HepG2 (cell line): ENCODE results near the gene C4orf46. TPM values are rescaled to one million over a fixed set of nuclear protein-coding genes. Genes with fewer than 3 reads are reported as not detected.
A peak's percentile ranks its signal among the peaks of the same experiment; 100 is the strongest.

ENCODE experiments used
- DNMT1 ChIP-seq: sonication (generic); formaldehyde crosslinking; IDR thresholded peaks from 2 replicates; pipeline ENCODE4 v1.5.1; 2020; ENCODE audit warnings: mild to moderate bottlenecking, missing genetic modification reagents
- EEA1 ChIP-seq: sonication (generic); formaldehyde crosslinking; IDR thresholded peaks from 2 replicates; pipeline ENCODE4 v1.5.1; 2020; ENCODE audit warnings: mild to moderate bottlenecking, missing genetic modification reagents, borderline replicate concordance
- HNF4G ChIP-seq, 2 experiments: sonication (generic) in 1 of 2; formaldehyde crosslinking in 1 of 2; IDR thresholded peaks; 2 replicates each; pipeline versions ENCODE4 v1.4.0 to v1.6.1; 2011 to 2020; ENCODE audit warnings: borderline replicate concordance in 2 of 2, low read depth in 2 of 2, mild to moderate bottlenecking in 2 of 2, low read length in 1 of 2, missing genetic modification reagents in 1 of 2, moderate library complexity in 1 of 2
- ISX ChIP-seq: sonication (generic); formaldehyde crosslinking; conservative IDR thresholded peaks from 2 replicates; pipeline ENCODE4 v1.5.0; 2020; ENCODE audit warnings: missing genetic modification reagents
- RBM22 ChIP-seq: fragments of 200-400 bp; formaldehyde crosslinking; optimal IDR thresholded peaks from 2 replicates; pipeline ENCODE3; 2017; ENCODE audit warnings: mild to moderate bottlenecking, low read length, moderate library complexity
- SAFB2 ChIP-seq: sonication (generic); formaldehyde crosslinking; IDR thresholded peaks from 2 replicates; pipeline ENCODE4 v1.5.1; 2020; ENCODE audit warnings: missing genetic modification reagents, low read depth, mild to moderate bottlenecking, borderline replicate concordance
- SIN3A ChIP-seq: IDR thresholded peaks from 2 replicates; pipeline ENCODE4 v1.6.1; 2011; ENCODE audit warnings: low read depth, mild to moderate bottlenecking, control low read depth, low read length, borderline replicate concordance
- ZNF343 ChIP-seq: sonication (generic); formaldehyde crosslinking; IDR thresholded peaks from 2 replicates; pipeline ENCODE4 v1.4.0; 2020; ENCODE audit warnings: mild to moderate bottlenecking, missing genetic modification reagents
- polyA plus RNA-seq, 8 experiments: library from polyadenylated mRNA; depleted of rRNA in 3 of 8; stranded (reverse) in 7 of 8; unstranded in 1 of 8; fragments of >200 nt; fragmentation: Illumina TruSeq in 4 of 8; extraction: Trizol in 4 of 8; gene quantifications; 2 replicates each; pipeline versions ENCODE4 v1.2.1 to v1.2.3, GENCODE V29; 2011 to 2016; ENCODE audit warnings: low read depth in 4 of 8, missing spikeins in 1 of 8, mixed read lengths in 1 of 8; ENCODE audit not compliant: insufficient read depth in 1 of 8
- total RNA-seq, 5 experiments: library from RNA; depleted of rRNA; stranded (reverse); fragments of >200 nt; fragmentation: Illumina TruSeq; extraction: Trizol; gene quantifications; 2 replicates each; pipeline ENCODE4 v1.2.3, GENCODE V29; 2016; ENCODE audit warnings: low read depth in 1 of 5
- TF ChIP-seq, protein P1 (sequence below): sonication (generic); formaldehyde crosslinking; conservative IDR thresholded peaks from 2 replicates; pipeline ENCODE4 v1.8.0; 2022; ENCODE audit warnings: missing genetic modification reagents
- TF ChIP-seq, protein P2 (sequence below): sonication (generic); formaldehyde crosslinking; IDR thresholded peaks from 2 replicates; pipeline ENCODE4 v1.4.0; 2020; ENCODE audit warnings: missing genetic modification reagents
- TF ChIP-seq, protein P3 (sequence below): sonication (generic); formaldehyde crosslinking; IDR thresholded peaks from 2 replicates; pipeline ENCODE4 v1.5.1; 2020; ENCODE audit warnings: missing genetic modification reagents, mild to moderate bottlenecking, borderline replicate concordance
- TF ChIP-seq, protein P4 (sequence below): sonication (generic); formaldehyde crosslinking; IDR thresholded peaks from 2 replicates; pipeline ENCODE4 v1.8.0; 2023; ENCODE audit warnings: mild to moderate bottlenecking, missing genetic modification reagents

C4orf46 gene
- total and polyA plus RNA-seq, 2 of the 13 experiments (the other 11 are each of a cell fraction or from before 2014, with no cell fraction given), result 8.5 to 10.4 TPM

DNA sequence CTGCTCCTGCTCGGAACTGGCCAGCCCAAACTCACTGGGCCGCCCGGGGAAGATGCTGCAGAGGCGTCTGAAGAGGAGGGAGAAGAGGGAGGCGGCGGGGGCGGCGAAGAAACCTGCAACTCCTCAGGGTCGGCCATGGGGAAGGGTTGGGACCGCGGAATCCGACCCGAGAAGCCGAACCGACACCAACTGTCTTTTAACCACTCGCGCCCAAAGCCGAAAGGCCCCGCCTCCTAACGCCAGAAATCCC, at the start of gene C4orf46 (continued):
- TF ChIP-seq, protein P1, sequence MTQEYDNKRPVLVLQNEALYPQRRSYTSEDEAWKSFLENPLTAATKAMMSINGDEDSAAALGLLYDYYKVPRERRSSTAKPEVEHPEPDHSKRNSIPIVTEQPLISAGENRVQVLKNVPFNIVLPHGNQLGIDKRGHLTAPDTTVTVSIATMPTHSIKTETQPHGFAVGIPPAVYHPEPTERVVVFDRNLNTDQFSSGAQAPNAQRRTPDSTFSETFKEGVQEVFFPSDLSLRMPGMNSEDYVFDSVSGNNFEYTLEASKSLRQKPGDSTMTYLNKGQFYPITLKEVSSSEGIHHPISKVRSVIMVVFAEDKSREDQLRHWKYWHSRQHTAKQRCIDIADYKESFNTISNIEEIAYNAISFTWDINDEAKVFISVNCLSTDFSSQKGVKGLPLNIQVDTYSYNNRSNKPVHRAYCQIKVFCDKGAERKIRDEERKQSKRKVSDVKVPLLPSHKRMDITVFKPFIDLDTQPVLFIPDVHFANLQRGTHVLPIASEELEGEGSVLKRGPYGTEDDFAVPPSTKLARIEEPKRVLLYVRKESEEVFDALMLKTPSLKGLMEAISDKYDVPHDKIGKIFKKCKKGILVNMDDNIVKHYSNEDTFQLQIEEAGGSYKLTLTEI (CRISPR knock-in tag), result no peak
- TF ChIP-seq, protein P2, sequence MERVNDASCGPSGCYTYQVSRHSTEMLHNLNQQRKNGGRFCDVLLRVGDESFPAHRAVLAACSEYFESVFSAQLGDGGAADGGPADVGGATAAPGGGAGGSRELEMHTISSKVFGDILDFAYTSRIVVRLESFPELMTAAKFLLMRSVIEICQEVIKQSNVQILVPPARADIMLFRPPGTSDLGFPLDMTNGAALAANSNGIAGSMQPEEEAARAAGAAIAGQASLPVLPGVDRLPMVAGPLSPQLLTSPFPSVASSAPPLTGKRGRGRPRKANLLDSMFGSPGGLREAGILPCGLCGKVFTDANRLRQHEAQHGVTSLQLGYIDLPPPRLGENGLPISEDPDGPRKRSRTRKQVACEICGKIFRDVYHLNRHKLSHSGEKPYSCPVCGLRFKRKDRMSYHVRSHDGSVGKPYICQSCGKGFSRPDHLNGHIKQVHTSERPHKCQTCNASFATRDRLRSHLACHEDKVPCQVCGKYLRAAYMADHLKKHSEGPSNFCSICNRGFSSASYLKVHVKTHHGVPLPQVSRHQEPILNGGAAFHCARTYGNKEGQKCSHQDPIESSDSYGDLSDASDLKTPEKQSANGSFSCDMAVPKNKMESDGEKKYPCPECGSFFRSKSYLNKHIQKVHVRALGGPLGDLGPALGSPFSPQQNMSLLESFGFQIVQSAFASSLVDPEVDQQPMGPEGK, result no peak
- TF ChIP-seq, protein P3, sequence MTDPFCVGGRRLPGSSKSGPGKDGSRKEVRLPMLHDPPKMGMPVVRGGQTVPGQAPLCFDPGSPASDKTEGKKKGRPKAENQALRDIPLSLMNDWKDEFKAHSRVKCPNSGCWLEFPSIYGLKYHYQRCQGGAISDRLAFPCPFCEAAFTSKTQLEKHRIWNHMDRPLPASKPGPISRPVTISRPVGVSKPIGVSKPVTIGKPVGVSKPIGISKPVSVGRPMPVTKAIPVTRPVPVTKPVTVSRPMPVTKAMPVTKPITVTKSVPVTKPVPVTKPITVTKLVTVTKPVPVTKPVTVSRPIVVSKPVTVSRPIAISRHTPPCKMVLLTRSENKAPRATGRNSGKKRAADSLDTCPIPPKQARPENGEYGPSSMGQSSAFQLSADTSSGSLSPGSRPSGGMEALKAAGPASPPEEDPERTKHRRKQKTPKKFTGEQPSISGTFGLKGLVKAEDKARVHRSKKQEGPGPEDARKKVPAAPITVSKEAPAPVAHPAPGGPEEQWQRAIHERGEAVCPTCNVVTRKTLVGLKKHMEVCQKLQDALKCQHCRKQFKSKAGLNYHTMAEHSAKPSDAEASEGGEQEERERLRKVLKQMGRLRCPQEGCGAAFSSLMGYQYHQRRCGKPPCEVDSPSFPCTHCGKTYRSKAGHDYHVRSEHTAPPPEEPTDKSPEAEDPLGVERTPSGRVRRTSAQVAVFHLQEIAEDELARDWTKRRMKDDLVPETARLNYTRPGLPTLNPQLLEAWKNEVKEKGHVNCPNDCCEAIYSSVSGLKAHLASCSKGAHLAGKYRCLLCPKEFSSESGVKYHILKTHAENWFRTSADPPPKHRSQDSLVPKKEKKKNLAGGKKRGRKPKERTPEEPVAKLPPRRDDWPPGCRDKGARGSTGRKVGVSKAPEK (CRISPR knock-in tag), result no peak
- TF ChIP-seq HNF4G (IDR thresholded peaks at IDR 0.05; ENCODE audit: borderline replicate concordance, low read depth, low read length), result no peak
- no peak for TF ChIP-seq HNF4G (CRISPR knock-in tag; IDR thresholded peaks at IDR 0.05; ENCODE audit: borderline replicate concordance, low read depth)
- TF ChIP-seq, protein P4, sequence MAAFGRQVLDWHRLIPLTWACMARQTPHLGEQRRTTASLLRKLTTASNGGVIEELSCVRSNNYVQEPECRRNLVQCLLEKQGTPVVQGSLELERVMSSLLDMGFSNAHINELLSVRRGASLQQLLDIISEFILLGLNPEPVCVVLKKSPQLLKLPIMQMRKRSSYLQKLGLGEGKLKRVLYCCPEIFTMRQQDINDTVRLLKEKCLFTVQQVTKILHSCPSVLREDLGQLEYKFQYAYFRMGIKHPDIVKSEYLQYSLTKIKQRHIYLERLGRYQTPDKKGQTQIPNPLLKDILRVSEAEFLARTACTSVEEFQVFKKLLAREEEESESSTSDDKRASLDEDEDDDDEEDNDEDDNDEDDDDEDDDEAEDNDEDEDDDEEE, result 0 out of 2 replicates have a peak, but pooled peaks have one; percentile 15
- no peak for TF ChIP-seq RBM22
- 0 out of 2 replicates have a peak, but pooled peaks have one; percentile 44 for TF ChIP-seq EEA1 (CRISPR knock-in tag)
- peak; percentile 95; the same call in 1 of the 2 replicates for TF ChIP-seq SIN3A
- TF ChIP-seq DNMT1, result 0 out of 2 replicates have a peak, but pooled peaks have one; percentile 48
- TF ChIP-seq ISX (CRISPR knock-in tag), result 0 out of 2 replicates have a peak, but pooled peaks have one; percentile 32
- peak; percentile 54; the same call in 1 of the 2 replicates for TF ChIP-seq ZNF343
- TF ChIP-seq SAFB2 (CRISPR knock-in tag), result peak; percentile 61; the same call in 1 of the 2 replicates
